IPS DF 4.7 (cell line): Measurements from ENCODE around the gene ADCY9.
"Not testable (repeated sequence)": the region's sequence is repeated elsewhere in the genome, so short reads cannot be mapped to it uniquely, and the experiment has no call there.

Source experiments
- DNase-seq: peaks from one replicate; pipeline ENCODE4 v3.0.0-alpha.2; 2013; ENCODE audit warnings: low spot score; ENCODE audit errors: extremely low read depth

The ADCY9 gene

DNA sequence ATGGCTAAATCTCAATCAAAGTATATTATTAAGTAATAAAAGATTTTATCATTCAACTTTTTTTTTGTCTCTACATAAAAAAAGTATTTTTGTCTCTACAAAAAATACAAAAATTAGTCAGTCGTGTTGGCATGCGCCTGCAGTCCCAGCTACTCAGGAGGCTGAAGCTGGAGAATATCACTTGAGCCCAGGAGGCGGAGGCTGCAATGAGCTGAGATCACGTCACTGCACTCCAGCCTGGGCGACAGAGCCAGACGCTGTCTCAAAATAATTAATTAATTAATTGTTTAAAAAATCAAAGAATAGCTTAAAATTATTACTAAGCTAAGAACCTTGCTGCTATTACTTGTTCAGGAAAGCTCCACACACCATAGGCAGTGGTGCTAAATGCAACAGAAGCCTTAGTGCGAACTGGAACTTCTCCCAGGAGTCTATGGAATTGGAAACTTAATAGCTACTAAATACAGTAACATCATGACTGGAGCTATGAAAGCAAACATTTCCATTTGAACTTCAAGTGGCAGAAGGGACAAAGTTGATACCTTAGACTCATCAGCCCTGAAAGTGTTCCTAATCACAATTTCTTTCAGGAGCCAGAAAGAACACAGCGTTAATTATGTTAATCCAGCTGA is 22.6 kb downstream of the ADCY9 start:
- no peak for DNase-seq

DNA sequence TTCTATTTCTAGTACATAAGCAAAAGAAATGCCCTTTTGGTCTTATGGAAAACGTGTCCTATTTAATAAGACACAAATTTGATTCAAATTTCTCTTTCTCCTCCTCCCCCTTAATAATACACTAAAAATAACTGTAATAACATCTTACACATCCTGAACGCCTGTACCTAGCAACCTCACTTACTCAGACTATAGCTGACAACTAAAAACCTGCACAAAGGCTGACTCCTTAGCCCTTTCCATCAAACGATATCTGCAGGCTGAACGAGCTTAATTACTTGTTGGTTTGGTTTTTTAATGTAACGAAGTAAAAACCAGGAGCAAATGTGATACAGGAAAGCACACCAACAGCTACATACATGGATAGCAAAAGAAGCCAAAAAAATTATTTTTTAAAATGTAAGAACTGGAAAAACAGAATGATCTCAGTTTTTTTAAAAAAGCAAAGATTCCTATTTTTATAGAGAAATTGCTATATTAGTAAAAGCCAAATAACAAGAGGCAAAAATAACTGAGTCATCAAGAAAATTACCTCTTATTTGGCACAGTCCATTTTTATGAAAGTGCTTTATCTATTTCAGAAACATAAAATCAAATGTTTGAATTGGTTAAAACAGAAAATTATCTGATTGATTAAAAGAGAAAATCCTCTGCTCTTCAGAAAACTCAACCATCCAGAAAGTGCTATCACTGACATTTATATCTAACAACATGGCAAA is 23.5 kb downstream of the ADCY9 start:
- DNase-seq, result no peak

DNA sequence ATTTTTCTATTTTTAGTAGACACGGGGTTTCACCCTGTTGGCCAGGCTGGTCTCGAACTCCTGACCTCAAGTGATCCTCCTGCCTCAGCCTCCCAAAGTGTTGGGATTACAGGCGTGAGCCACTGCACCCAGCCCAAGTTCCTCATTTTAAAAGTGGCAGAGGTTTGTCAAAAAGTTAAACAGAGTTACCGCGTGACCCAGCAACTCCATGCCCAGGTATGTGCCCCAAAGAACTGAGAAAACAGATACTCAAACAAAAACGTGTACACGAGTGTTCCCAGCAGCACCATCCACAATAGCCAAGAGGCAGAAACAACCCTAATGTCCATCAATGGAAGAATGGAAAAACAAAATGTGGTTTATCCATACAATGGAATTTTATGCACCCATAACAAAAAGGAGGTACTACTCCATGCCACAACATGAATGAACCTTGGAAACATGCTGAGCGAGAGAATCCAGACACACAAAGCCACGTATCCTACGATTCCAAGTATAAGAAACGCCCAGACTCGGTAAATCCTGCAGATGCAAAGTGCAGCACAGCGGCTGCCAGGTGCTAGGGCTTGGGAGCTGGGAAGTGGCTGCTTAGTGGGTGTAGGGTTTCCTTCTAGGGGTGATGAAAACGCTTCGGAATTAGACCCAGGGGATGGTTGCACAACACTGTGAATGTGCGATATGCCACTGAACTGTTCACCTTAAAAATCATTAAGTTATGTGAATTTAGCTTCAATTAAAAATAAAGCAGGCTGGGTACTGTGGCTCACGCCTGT is 24.8 kb downstream of the ADCY9 start:
- DNase-seq, result no peak

DNA sequence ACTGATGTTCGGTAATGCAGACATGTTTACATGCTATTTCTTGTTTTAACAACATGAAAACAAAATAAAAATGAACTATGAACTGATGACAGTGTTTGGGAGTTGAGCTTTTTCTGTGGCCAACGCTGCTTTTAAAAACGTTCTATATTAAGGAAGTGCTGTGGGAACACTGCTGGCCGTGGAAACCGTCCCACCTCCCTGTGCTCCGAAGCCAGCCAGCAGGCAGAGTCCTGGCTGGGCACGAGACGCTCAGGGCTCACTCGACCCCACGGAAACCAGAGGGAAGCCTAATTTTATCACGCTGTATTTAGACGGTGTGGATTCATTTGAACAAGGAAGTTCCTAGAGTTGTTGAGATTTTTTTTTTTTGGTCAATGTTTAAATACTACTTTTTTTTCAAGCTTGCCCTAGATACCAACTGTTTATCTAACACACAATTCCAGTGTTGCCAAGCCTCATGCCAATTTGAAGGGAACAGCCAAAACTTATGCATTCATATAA is 25.8 kb downstream of the ADCY9 start:
- no peak for DNase-seq

DNA sequence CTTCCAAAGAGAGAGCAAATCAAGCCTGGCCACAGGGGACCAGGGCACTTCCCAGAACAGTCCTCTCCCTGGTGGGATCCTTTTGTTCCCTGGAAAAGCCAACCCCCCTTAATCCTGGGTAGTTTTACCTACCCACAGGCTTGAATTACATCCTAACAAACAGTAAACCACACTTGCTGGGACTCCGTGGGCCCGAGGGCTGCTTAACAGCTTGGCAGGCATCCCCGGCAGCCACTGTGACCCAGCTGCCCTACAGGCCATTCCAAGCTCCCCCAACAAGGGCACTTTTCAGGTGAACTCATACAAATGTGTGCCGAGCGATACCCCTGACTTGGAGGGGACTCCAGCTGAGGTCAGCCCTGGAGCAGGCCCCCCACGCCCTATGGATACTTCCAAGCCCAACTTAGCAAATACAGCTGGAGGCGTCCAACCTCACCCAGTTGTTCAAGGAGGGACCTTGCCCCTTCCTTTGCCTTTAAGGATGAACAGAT is 26.4 kb downstream of the ADCY9 start:
- no peak for DNase-seq

DNA sequence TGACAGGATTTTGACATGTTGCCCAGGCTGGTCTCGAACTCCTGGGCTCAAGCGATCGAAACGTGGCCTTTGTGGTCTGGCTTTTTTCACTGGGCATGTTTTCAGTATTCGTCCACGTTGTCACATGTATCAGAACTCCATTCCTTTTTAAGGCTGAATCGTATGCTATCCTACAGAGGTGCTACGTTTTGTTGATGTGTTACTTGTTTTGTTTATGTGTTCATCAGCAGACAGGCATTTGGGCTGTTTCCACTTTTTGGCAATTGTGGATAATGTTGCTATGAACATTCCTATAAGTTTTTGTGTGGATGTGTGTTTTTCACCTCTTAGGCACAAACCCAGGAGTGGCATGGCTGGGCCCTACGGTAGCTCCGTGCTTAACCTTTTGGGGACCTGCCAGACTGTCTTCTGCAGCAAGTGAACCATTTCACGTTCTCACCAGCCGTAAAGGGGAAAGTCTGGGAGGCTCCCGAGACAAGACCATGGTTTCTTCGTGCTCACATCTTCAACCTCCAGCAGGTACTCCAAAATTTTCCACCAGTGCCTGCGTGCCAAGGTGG is 26.9 kb downstream of the ADCY9 start:
- DNase-seq, result no peak

DNA sequence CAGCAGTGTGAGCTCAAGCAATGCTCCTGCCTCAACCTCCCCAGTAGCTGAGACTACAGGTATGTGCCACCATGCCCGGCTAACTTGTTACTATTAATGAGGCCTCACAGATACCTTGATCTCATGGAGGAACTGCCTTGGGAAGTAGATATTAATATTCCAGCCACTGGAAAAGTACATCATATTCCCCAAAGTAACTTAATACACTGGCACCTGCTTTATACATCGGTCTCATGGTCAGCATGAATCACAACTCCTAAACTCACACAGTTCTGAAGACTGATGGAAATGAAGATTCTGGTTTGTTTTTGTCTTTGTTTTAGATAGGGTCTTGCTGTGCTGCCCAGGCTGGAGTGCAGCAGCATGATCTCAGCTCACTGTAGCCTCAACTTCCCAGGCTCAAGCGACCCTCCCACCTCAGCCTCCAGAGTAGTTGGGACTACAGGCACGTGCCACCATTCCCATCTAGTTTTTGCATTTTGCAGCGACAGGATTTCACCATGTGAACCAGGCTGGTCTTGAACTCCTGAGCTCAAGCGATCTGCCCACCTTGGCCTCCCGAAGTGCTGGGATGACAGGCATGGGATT is 28.2 kb downstream of the ADCY9 start:
- no peak for DNase-seq

DNA sequence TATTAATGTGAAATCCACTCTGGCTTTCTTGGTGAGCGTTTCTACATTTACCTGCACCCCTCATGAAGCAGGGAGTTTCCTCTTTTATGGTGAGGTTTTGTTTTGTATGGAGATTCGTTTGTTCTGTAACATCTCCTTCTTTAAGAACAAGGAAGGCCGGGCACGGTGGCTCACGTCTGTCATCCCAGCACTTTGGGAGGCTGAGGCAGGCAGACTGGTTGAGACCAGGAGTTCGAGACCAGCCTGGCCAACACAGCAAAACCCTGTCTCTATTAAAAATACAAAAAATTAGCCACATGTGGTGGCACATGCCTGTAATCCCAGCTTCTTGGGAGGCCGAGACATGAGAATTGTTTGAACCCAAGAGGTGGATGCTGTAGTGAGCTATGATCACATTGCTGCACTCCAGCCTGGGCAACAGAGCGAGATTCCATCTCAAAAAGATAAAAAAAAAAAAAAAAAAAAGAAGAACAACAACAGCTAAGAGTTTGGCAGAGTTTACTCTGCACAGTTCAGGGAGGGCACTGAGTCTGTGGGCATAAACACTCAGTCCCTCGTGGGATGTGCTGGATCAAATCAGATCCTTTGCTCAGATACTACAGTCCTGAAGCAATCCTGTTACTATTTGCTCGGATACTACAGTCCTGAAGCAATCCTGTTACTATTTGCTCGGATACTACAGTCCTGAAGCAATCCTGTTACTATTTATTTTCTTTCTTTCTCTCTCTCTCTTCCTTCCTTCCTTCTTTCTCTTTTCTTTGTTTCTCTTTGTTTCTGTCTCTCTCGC is 28.9 kb downstream of the ADCY9 start:
- DNase-seq, result no peak

DNA sequence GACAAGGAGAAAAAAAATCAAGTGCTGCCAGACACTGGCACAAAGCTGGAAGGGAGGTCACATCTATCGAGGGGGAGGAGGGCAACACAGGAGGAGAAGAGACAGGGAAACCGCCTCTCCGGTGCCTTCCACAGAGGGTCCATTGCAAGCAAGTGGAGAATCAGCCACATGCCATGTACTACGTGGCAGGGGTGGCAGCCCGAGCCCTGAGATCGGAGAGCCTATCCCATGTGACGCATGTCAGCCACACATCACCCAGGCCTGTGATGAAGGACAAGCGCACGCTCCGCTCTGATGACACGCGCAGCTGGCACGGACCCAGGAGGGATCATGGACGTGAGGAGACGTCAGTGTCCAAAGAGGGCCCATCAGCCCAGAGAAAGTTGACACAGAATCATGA is 30.1 kb downstream of the ADCY9 start:
- DNase-seq, result no peak

DNA sequence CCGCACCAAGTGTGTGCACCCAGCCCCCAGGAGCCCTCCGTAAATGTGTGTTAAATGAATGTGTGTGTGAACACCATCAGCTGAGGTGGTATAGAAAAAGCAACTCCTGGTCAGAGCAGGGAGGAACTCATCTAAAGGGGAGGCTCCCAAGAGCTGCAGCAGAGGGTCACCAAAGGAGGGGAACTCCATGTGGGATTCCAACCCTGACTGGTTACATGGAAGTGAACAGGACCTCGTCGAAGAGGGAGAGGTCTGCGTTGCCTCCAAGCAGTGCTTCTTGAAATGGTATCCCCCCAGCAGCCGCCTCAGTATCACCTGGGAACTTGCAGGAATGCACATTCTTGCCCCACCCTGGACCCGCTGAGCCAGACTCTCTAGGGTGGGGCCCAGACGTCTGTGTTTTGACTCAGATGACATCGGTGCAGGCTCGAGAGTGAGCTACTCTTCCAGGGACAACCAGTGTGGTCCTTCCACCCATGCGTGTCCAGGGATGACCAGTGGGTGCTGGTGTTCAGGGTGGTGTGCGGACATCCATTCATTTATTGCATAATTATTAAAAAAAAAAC is 30.8 kb downstream of the ADCY9 start:
- DNase-seq, result no peak

DNA sequence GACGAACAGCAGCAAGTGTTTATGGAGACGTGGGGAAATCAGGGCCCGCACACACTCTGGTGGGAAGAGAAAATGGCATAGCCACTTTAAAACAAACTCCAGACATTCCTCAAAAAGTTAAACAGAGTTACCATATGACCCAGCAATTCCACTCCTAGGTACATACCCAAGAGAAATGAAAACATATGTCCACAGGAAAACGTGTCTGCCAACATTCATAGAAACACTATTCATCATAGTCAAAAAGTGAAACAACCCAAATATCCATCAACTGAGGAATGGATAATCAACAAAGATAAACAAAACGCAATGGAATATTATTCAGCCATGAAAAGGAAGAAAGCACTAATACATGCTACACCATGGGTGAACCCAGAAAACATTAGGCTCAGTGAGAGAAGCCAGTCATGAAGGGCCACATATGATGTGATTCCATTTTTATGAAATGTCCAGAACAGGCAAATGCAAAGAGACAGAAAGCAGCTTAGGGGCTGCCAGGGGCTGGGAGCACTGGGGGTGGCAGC is 32.8 kb downstream of the ADCY9 start:
- DNase-seq, result no peak

DNA sequence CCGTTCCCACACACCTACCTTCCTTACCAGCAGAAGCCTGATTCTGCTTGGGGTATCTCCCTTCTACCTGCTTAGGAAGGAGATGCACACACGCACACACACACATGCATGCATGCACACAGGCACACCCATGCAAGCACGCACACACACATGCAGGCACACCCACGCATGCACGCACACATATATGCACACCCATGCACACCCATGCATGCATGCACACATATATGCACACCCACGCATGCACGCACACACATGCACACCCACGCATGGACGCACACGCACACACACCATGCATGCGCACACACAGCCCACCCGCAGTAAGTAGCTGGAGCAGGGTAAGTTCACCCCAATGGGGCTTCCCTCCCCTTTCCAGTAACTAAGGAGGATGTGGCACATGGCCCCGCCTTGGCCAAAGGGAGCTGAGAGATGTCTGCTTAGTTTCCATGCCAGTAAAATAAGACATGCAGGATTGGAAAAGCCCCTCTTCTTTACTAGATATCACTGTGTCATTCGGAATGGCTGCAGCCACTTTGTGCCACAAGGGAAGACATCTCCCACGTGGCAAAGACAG is 33.7 kb downstream of the ADCY9 start:
- no peak for DNase-seq

DNA sequence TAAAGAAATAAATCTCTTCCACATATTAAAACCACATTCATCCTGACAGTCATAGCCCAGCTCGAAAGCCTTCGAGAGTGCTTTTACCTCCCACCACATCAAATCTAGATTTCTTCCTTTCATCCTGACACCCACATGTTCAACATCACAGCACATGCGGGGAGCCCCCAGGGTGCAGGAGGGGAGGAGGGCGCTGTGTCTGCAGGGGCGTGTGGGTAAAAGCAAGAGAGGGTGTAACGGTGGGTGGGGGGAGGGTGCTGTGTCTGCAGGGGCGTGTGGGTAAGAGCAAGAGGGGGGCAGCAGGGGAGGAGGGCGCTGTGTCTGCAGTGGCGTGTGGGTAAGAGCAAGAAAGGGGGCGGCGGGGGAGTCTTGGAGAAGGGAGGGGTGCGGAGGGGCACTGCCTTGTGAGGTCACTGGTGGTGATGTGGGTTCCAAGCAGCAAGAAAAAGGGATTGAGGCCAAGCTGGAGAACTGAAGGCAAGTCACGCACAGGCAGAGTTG is 34.7 kb downstream of the ADCY9 start:
- no peak for DNase-seq

DNA sequence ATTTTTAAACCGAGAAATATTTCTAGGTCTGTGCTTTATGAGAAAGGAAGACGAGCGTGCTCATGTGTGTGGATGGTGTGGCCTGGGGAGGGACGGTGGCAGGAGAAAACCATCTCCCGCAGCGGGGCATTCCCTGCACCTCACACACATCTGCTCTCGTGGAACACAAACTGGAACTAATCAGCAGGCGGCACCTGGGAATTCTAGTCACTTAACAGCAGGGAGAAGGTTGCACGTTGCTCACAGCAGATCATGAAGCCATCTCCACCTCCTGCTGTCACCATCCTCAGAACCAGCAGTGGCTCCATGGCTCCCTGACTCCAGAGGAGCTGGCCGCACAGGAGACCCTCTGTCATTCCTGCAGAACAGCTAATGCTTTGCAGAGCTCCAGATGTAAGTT is 35.2 kb downstream of the ADCY9 start:
- DNase-seq, result no peak

DNA sequence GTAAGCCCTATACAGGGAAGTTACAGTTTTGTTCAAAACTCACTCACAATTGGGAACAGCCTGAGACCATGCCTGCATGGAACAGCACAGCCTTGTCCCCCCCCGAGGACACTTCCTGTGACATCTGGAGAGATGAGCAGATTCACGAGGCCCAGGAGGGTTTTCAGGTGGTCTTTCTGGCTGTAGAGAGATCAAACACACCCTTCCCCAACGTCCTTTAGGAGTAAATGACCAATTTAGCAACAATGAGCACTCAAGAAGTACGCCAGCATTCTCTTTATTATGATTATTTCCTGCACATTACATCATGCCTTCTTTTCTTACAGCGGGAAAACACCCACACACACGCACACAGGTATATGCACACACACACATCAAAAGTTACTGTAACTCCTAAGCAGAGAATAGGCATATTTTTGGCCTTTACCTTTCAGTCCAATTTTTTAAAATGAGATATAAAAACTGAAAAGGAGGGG is 39.0 kb downstream of the ADCY9 start:
- no peak for DNase-seq

DNA sequence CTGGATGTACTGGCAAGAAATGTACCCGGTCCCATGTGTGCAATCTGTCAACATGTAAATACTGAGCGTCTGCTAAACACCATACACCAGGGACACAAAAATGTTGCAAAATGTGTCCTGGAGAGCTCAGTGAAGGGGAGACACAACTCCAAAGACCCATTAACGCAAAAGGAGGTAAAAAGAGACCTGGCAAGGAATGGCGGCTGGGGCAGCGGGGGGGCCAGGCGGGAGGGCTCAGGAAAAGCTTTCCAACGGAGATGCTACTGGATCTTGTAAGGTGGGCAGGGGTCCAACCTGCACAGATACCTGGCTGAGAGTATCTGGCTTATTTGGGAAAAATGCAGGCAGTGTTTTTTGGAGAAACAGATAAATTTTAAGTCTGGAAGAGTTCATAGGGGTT is 40.7 kb downstream of the ADCY9 start:
- DNase-seq, result no peak

DNA sequence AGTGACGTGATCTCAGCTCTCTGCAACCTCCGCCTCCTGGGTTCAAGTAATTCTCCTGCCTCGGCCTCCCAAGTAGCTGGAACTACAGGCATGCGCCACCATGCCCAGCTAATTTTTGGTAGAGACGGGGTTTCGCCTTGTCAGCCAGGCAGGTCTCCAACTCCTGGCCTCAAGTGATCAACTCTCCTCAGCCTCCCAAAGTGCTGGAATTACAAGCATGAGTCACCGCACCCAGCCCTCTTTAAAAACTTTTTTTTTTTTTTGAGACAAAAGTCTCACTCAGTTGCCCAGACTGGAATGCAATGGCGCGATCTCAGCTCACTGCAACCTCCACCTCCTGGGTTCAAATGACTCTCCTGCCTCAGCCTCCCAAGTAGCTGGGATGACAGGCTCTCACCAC is 43.1 kb downstream of the ADCY9 start:
- not testable (repeated sequence) for DNase-seq

DNA sequence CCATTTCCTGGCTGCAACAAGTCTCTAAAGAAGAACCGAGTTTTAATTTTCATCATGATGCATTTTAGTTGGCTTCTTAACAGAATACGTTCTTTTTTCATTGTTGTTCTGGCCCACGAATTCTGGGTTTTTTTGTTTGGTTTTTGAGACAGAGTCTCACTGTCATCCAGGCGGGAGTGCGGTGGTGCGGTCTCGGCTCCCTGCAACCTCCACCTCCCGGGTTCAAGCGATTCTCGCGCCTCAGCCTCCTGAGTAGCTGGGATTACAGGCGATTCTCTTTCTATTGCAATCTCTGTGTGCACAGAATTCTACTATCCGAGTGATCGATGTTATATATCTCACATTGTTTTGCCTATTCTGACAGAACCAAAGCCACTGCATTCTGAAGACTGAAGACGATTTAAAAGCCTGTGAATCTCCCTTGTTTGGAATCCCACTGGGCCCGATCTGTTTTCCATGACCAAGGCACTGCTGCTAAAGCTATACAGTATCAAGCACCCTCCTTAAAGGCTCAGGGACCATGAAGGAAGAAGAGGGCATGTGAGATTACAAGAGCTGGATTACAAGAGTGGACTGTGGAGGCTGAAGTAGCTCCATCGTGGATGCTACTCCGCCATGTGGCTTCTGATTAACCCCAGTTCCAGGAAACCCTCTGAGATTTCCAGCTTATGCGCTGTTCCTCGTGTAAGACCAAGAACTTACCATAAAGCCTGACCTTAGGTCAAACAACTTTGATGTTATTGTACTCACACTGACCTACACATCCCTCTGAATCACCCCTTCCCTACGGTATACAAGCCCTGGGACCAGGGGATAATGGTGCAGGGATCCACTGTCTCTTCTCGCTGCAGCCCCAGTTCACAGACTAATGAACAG is 44.3 kb downstream of the ADCY9 start:
- no peak for DNase-seq
